Calu3 (cell line): ENCODE results near the gene NUP210. TPM values are rescaled to one million over a fixed set of nuclear protein-coding genes. Genes with fewer than 3 reads are reported as not detected.

Source experiments
- BruUV-seq: library from RNA; stranded (reverse); fragments of 400-500 nt; replicated peaks from 2 replicates; lab custom pipeline; 2021; lab: Mats Ljungman, UMichigan
- CTCF ChIA-PET: fragments of 300-600 bp; sonication (Branson Sonifier 250); formaldehyde crosslinking; loops from one replicate; lab custom pipeline; 2022; ENCODE audit warnings: antibody characterized with exemption; lab: Charles Lee
- DNase-seq: peaks from one replicate; pipeline ENCODE4 v3.0.0; 2022
- H3K27ac Mint-ChIP-seq: one replicate; pipeline ENCODE4 v1.8.0; 2022; ENCODE audit warnings: mixed read lengths; ENCODE audit not compliant: unreplicated experiment
- H3K27me3 Mint-ChIP-seq: one replicate; pipeline ENCODE4 v1.8.0; 2022; ENCODE audit warnings: mixed read lengths; ENCODE audit not compliant: unreplicated experiment
- H3K36me3 Mint-ChIP-seq: one replicate; pipeline ENCODE4 v1.8.0; 2022; ENCODE audit warnings: mild to moderate bottlenecking, moderate library complexity, mixed read lengths; ENCODE audit not compliant: insufficient read depth, unreplicated experiment
- H3K4me1 Mint-ChIP-seq: one replicate; pipeline ENCODE4 v1.8.0; 2022; ENCODE audit warnings: mild to moderate bottlenecking, low read depth, mixed read lengths; ENCODE audit not compliant: unreplicated experiment
- H3K4me3 Mint-ChIP-seq: one replicate; pipeline ENCODE4 v1.8.0; 2022; ENCODE audit warnings: mild to moderate bottlenecking, low read depth, moderate library complexity, mixed read lengths; ENCODE audit not compliant: unreplicated experiment
- H3K9me3 Mint-ChIP-seq: one replicate; pipeline ENCODE4 v1.8.0; 2022; ENCODE audit warnings: low read depth, mixed read lengths; ENCODE audit not compliant: unreplicated experiment
- intact Hi-C: fragments of 100-400 bp; cut with micrococcal nuclease; formaldehyde crosslinking; loops from one replicate; pipeline ENCODE4 v1.10.0; 2022; ENCODE audit not compliant: unreplicated experiment
- total RNA-seq: library from RNA; stranded (reverse); gene quantifications from 2 replicates; pipeline ENCODE4 v1.2.3, GENCODE V29; 2022
- TF ChIP-seq, protein P1 (sequence below): fragments of 200-600 bp; IDR thresholded peaks from one replicate; pipeline ENCODE4 v1.8.0; 2022; ENCODE audit warnings: antibody characterized with exemption; ENCODE audit not compliant: unreplicated experiment

The NUP210 gene
- total RNA-seq, 1 experiment from 2014 or later = 76.9 TPM

DNA sequence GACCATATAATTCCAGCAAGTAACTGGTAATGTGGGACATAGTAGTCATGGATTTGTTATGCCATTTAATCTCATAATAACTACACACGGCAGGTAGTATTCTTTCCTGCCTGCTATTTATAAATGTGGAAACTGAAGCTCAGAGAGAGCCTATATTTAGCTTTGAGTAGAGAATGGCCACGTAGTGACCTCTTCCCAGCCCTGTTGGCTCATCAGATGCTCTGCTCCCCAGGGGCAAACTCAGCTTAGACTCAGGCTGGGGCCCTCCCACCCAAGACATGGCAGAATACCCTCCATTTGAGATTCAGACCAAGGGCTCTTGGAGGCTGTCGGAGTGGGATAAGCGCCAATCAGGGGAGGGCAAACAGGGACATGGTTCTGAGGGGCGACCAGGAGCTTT lies 42.7 kb upstream of the NUP210 start:
- Mint-ChIP-seq H3K9me3 (no peaks in the 10 kb centered on the region), H3K27me3 (peaks cover 53% of the 10 kb centered on the region), H3K27ac (no peak overlapping the region), H3K36me3 (no peaks in the 10 kb centered on the region), H3K4me1 (no peaks in the 10 kb centered on the region), H3K4me3 (no peak overlapping the region)
- TF ChIP-seq, protein P1, sequence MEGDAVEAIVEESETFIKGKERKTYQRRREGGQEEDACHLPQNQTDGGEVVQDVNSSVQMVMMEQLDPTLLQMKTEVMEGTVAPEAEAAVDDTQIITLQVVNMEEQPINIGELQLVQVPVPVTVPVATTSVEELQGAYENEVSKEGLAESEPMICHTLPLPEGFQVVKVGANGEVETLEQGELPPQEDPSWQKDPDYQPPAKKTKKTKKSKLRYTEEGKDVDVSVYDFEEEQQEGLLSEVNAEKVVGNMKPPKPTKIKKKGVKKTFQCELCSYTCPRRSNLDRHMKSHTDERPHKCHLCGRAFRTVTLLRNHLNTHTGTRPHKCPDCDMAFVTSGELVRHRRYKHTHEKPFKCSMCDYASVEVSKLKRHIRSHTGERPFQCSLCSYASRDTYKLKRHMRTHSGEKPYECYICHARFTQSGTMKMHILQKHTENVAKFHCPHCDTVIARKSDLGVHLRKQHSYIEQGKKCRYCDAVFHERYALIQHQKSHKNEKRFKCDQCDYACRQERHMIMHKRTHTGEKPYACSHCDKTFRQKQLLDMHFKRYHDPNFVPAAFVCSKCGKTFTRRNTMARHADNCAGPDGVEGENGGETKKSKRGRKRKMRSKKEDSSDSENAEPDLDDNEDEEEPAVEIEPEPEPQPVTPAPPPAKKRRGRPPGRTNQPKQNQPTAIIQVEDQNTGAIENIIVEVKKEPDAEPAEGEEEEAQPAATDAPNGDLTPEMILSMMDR = no peak
- BruUV-seq = no TSS peak
- CTCF ChIA-PET = interaction anchor here (3.0 kb wide), 1 partner anchor 11 kb away, joined by 13 read pairs; no protein-coding TSS in a partner anchor
- DNase-seq = no peak
- intact Hi-C loops = no loop called here

GRCh38 chr3:13462125-13462629 lies 42.1 kb upstream of the NUP210 start:
- BruUV-seq = no TSS peak
- Mint-ChIP-seq H3K9me3 (no peaks in the 10 kb centered on the region), H3K27me3 (peaks cover 53% of the 10 kb centered on the region), H3K4me1 (no peaks in the 10 kb centered on the region), H3K36me3 (no peaks in the 10 kb centered on the region), H3K4me3 (no peak overlapping the region), H3K27ac (no peak overlapping the region)
- TF ChIP-seq, protein P1 = no peak
- intact Hi-C loops = no loop called here
- no peak for DNase-seq
- CTCF ChIA-PET = interaction anchor here (0.9 to 3.0 kb wide), 3 partner anchors 10 to 370 kb away, joined by 3 to 13 read pairs (median 5); no protein-coding TSS in a partner anchor

- peak; percentile 83 for DNase-seq
- H3K9me3 Mint-ChIP-seq = no peaks in the 10 kb centered on the region
- H3K27me3 Mint-ChIP-seq = peaks cover 53% of the 10 kb centered on the region
- CTCF ChIA-PET = interaction anchor here (0.9 to 3.0 kb wide), 3 partner anchors 9 to 370 kb away, joined by 3 to 13 read pairs (median 5); no protein-coding TSS in a partner anchor
- BruUV-seq = no TSS peak
- no peaks in the 10 kb centered on the region for H3K36me3 Mint-ChIP-seq
- no peak overlapping the region for H3K27ac Mint-ChIP-seq
- intact Hi-C loops = no loop called here
- no peak overlapping the region for H3K4me3 Mint-ChIP-seq
- TF ChIP-seq, protein P1 = peak; percentile 74
- H3K4me1 Mint-ChIP-seq = no peaks in the 10 kb centered on the region
Observed at GRCh38 chr3:13461169-13462124, 41.3 kb upstream of the NUP210 start.

DNA sequence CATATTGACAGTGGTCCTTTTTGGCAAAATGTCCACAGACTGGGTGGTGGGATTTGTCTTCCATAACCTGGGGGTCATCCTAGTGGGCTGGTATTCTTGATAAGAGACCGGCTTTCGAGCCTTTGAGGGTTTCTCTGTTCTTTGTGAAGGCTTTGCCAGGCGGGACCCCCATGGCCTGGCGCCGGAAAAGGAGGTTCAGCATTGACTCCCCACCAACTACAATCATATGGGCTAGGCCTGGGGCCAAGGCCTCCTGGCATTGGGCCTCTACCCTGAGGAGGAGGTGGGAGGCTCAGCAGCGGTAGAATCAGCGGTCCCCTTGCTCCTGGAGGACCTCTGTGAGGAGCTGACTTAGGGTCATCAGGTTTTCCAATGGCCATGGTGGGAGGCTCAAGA lies 40.2 kb upstream of the NUP210 start:
- no peak overlapping the region for H3K4me3 Mint-ChIP-seq
- H3K27ac Mint-ChIP-seq = no peak overlapping the region
- TF ChIP-seq, protein P1 = no peak
- peaks cover 46% of the 10 kb centered on the region for H3K27me3 Mint-ChIP-seq
- H3K9me3 Mint-ChIP-seq = no peaks in the 10 kb centered on the region
- BruUV-seq = no TSS peak
- no peaks in the 10 kb centered on the region for H3K4me1 Mint-ChIP-seq
- no peak for DNase-seq
- H3K36me3 Mint-ChIP-seq = no peaks in the 10 kb centered on the region
- intact Hi-C loops = no loop called here
- CTCF ChIA-PET = interaction anchor here (3.0 kb wide), 1 partner anchor 8 kb away, joined by 13 read pairs; no protein-coding TSS in a partner anchor
